ENCODE data around the gene TAX1BP1. TPM values are rescaled to one million over a fixed set of nuclear protein-coding genes. Genes with fewer than 3 reads are reported as not detected.

The TAX1BP1 gene
- total and polyA plus RNA-seq, 2 of the 13 experiments (the other 11 are each of a cell fraction or from before 2014, with no cell fraction given) = 95.2 to 98.9 TPM

DNA sequence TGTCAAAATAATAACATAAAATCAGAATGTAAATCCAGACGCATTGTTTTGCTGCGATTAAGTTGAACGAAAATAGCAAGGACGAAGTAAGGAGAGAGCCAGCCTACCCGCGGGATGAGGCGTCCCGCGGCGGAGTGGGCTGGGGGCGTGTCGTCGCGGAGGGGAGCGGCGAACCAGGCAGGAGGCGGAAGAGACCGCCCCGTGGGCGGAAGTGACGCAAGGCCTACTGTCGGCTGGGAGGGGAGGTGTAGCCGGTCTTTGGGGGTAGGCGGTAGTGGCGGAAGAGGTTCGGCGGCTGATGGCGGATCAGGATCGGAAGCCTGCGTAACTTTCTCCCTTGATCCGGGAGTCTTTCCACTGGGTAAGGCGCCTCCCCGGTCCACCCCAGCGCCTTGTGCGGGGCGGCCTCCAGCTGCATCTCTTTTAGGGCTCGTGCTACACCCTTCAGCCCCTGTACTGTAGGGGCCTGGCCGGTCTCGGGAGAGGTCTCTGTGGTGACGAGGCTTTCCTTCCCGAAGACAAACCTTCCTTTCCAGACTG is at the start of gene TAX1BP1 (continued):
- peak; percentile 94; the same call in 1 of the 2 replicates for TF ChIP-seq ISX (CRISPR knock-in tag; conservative IDR thresholded peaks at IDR 0.05)
- 0 out of 2 replicates have a peak, but pooled peaks have one; percentile 37 for TF ChIP-seq ZSCAN30 (CRISPR knock-in tag; IDR thresholded peaks at IDR 0.05)
- TF ChIP-seq, protein P1, sequence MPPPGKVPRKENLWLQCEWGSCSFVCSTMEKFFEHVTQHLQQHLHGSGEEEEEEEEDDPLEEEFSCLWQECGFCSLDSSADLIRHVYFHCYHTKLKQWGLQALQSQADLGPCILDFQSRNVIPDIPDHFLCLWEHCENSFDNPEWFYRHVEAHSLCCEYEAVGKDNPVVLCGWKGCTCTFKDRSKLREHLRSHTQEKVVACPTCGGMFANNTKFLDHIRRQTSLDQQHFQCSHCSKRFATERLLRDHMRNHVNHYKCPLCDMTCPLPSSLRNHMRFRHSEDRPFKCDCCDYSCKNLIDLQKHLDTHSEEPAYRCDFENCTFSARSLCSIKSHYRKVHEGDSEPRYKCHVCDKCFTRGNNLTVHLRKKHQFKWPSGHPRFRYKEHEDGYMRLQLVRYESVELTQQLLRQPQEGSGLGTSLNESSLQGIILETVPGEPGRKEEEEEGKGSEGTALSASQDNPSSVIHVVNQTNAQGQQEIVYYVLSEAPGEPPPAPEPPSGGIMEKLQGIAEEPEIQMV (CRISPR knock-in tag; IDR thresholded peaks at IDR 0.05; ENCODE audit: low read depth) = 0 out of 2 replicates have a peak, but pooled peaks have one; percentile 66
- peak; percentile 92 for TF ChIP-seq ASH2L (IDR thresholded peaks at IDR 0.05; ENCODE audit: insufficient read length, low read depth, low read length)
- TF ChIP-seq TBP (CRISPR knock-in tag; IDR thresholded peaks at IDR 0.05) = no peak
- TF ChIP-seq SSRP1 (CRISPR knock-in tag; IDR thresholded peaks at IDR 0.05) = no peak
- TF ChIP-seq RORA (CRISPR knock-in tag; IDR thresholded peaks at IDR 0.05) = no peak
- TF ChIP-seq, protein P2, sequence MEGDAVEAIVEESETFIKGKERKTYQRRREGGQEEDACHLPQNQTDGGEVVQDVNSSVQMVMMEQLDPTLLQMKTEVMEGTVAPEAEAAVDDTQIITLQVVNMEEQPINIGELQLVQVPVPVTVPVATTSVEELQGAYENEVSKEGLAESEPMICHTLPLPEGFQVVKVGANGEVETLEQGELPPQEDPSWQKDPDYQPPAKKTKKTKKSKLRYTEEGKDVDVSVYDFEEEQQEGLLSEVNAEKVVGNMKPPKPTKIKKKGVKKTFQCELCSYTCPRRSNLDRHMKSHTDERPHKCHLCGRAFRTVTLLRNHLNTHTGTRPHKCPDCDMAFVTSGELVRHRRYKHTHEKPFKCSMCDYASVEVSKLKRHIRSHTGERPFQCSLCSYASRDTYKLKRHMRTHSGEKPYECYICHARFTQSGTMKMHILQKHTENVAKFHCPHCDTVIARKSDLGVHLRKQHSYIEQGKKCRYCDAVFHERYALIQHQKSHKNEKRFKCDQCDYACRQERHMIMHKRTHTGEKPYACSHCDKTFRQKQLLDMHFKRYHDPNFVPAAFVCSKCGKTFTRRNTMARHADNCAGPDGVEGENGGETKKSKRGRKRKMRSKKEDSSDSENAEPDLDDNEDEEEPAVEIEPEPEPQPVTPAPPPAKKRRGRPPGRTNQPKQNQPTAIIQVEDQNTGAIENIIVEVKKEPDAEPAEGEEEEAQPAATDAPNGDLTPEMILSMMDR (CRISPR knock-in tag; IDR thresholded peaks at IDR 0.05) = 0 out of 2 replicates have a peak, but pooled peaks have one; percentile 1
- TF ChIP-seq, protein P3, sequence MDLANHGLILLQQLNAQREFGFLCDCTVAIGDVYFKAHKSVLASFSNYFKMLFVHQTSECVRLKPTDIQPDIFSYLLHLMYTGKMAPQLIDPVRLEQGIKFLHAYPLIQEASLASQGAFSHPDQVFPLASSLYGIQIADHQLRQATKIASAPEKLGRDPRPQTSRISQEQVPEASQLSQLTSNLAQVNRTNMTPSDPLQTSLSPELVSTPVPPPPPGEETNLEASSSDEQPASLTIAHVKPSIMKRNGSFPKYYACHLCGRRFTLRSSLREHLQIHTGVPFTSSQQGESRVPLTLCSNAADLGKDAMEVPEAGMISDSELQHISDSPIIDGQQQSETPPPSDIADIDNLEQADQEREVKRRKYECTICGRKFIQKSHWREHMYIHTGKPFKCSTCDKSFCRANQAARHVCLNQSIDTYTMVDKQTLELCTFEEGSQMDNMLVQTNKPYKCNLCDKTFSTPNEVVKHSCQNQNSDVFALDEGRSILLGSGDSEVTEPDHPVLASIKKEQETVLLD (CRISPR knock-in tag; IDR thresholded peaks at IDR 0.05; ENCODE audit: low read depth) = peak; percentile 70; the same call in 1 of the 2 replicates
- 0 out of 2 replicates have a peak, but pooled peaks have one; percentile 80 for TF ChIP-seq ZNF775 (CRISPR knock-in tag; IDR thresholded peaks at IDR 0.05; ENCODE audit: borderline replicate concordance)
- TF ChIP-seq KLF15 (CRISPR knock-in tag; IDR thresholded peaks at IDR 0.05; ENCODE audit: borderline replicate concordance) = 0 out of 2 replicates have a peak, but pooled peaks have one; percentile 60
- TF ChIP-seq ZNF10 (CRISPR knock-in tag; IDR thresholded peaks at IDR 0.05; ENCODE audit: borderline replicate concordance, low read depth) = no peak
- no peak; the same call in 1 of the 2 replicates for TF ChIP-seq FOSL1 (CRISPR knock-in tag; IDR thresholded peaks at IDR 0.05; ENCODE audit: borderline replicate concordance)
- no peak for TF ChIP-seq XBP1 (CRISPR knock-in tag; IDR thresholded peaks at IDR 0.05)
- TF ChIP-seq MTF2 (CRISPR knock-in tag; IDR thresholded peaks at IDR 0.05; ENCODE audit: borderline replicate concordance) = no peak
- no peak for TF ChIP-seq SNRNP70 (IDR thresholded peaks at IDR 0.05; ENCODE audit: low read depth, low read length)
- no peak for TF ChIP-seq RFX1 (IDR thresholded peaks at IDR 0.05)
- TF ChIP-seq, protein P4, sequence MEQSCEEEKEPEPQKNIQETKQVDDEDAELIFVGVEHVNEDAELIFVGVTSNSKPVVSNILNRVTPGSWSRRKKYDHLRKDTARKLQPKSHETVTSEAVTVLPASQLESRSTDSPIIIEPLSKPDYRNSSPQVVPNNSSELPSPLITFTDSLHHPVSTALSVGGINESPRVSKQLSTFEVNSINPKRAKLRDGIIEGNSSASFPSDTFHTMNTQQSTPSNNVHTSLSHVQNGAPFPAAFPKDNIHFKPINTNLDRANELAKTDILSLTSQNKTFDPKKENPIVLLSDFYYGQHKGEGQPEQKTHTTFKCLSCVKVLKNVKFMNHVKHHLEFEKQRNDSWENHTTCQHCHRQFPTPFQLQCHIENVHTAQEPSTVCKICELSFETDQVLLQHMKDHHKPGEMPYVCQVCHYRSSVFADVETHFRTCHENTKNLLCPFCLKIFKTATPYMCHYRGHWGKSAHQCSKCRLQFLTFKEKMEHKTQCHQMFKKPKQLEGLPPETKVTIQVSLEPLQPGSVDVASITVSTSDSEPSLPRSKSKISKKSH (CRISPR knock-in tag; IDR thresholded peaks at IDR 0.05; ENCODE audit: borderline replicate concordance) = no peak
- peak; percentile 93 for TF ChIP-seq GABPA (IDR thresholded peaks at IDR 0.05; ENCODE audit: low read depth, low read length)
- peak; percentile 95 for TF ChIP-seq GABPA (CRISPR knock-in tag; IDR thresholded peaks at IDR 0.05; ENCODE audit: low read depth)
- peak; percentile 58; the same call in 1 of the 2 replicates for TF ChIP-seq ZMAT3 (CRISPR knock-in tag; conservative IDR thresholded peaks at IDR 0.05)
- TF ChIP-seq MTA3 (CRISPR knock-in tag; IDR thresholded peaks at IDR 0.05) = no peak
- 0 out of 2 replicates have a peak, but pooled peaks have one; percentile 26 for TF ChIP-seq SIX4 (CRISPR knock-in tag; IDR thresholded peaks at IDR 0.05)
- TF ChIP-seq, protein P5, sequence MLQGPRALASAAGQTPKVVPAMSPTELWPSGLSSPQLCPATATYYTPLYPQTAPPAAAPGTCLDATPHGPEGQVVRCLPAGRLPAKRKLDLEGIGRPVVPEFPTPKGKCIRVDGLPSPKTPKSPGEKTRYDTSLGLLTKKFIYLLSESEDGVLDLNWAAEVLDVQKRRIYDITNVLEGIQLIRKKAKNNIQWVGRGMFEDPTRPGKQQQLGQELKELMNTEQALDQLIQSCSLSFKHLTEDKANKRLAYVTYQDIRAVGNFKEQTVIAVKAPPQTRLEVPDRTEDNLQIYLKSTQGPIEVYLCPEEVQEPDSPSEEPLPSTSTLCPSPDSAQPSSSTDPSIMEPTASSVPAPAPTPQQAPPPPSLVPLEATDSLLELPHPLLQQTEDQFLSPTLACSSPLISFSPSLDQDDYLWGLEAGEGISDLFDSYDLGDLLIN (CRISPR knock-in tag; IDR thresholded peaks at IDR 0.05; ENCODE audit: borderline replicate concordance) = no peak
